Fibroblast of pulmonary artery (primary cell): Measurements from ENCODE around the gene EXOG.

Experiments used
- DNase-seq: peaks from one replicate; pipeline ENCODE4 v3.0.0-alpha.2; 2010; ENCODE audit warnings: low read depth
- H3K4me3 ChIP-seq: replicated peaks from 2 replicates; pipeline ENCODE4 v1.5.1; 2011; ENCODE audit warnings: low read depth, mild to moderate bottlenecking, control low read depth, low read length, moderate library complexity
- TF ChIP-seq, protein P1 (sequence below): IDR thresholded peaks from 2 replicates; pipeline ENCODE4 v1.5.1; 2011; ENCODE audit warnings: mild to moderate bottlenecking, control low read depth, low read length, inconsistent platforms; ENCODE audit errors: missing control alignments

Gene EXOG

DNA sequence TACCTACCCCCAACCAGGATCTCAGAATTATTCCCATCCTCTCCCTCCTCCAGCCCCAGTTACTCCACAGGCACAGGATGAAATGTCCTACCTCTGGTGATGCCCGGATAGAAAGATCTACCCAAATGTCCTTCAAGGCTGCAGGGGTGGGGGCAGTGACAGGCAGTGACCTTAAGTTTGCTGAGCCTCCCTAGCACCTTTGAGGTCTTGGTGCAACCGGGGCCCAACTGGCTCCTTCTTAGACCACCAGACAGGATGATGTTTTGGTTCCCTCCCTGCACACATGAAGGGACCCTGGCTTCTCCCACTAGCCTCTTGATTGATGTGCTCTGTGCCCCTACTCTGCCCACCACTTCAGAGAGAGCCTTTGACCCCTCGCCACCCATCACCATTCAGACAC lies 36.4 kb downstream of the EXOG start:
- TF ChIP-seq, protein P1, sequence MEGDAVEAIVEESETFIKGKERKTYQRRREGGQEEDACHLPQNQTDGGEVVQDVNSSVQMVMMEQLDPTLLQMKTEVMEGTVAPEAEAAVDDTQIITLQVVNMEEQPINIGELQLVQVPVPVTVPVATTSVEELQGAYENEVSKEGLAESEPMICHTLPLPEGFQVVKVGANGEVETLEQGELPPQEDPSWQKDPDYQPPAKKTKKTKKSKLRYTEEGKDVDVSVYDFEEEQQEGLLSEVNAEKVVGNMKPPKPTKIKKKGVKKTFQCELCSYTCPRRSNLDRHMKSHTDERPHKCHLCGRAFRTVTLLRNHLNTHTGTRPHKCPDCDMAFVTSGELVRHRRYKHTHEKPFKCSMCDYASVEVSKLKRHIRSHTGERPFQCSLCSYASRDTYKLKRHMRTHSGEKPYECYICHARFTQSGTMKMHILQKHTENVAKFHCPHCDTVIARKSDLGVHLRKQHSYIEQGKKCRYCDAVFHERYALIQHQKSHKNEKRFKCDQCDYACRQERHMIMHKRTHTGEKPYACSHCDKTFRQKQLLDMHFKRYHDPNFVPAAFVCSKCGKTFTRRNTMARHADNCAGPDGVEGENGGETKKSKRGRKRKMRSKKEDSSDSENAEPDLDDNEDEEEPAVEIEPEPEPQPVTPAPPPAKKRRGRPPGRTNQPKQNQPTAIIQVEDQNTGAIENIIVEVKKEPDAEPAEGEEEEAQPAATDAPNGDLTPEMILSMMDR: no peak
- no peak for DNase-seq

GRCh38 chr3:38533285-38533976 lies 37.3 kb downstream of the EXOG start:
- H3K4me3 ChIP-seq: no peak overlapping the region
- DNase-seq: no peak
- TF ChIP-seq, protein P1: no peak

More for the DNA sequence above, 36.4 kb downstream of the EXOG start:
- H3K4me3 ChIP-seq: no peak overlapping the region

- no peak for DNase-seq
- H3K4me3 ChIP-seq: no peak overlapping the region
- TF ChIP-seq, protein P1: no peak
These were observed 38.0 kb downstream of the EXOG start for GRCh38 chr3:38534180-38534579.

DNA sequence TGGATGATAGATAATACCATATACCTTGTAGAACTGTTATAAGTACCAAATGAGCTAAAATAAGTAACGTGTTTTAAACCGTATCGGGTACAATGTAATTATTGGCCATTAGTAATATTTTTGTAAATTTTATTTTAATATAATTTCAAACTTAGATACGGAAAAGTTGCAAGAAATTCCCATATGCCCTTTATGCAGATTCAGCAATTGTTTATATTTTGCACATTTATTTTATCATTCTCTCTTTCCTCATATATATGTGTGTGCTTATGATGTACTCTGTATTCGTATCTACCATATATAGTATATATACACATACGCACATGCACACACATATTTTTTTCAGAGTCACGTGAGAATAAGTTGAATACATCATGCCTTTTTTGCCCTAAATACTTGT lies 38.5 kb downstream of the EXOG start:
- TF ChIP-seq, protein P1: no peak

GRCh38 chr3:38536671-38537070 lies 40.5 kb downstream of the EXOG start:
- TF ChIP-seq, protein P1: no peak
- no peak for DNase-seq

More for the DNA sequence above, 38.5 kb downstream of the EXOG start:
- no peak for DNase-seq
- H3K4me3 ChIP-seq: no peak overlapping the region

DNA sequence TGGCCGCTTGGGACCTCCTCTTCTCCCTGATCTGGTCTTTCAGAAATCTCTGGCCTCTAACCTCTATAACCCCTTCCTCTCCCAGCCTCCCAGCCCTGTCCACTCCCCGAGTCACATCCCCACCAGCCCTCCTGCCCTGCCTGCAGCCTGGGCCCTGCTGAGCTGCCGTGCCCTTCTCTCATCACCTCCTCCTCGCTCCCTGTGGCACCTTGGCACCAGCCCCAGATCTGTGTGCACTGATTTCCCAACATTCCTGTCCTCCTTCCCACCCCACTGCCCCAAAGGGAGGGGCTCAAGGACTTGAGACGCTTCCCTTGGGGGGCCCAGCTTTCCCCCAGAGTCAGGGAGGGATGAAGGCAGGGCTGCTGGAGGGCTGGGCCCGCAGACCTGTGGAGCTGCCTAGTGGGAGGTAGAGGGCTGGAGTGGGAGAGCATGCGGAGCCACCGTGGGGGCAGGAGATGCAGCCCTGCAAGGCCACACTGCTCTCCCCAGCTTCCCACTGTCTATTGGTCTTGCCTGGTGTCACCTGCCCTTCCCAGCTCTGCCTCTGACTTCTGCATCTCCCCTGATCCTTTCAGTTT lies 42.7 kb downstream of the EXOG start:
- DNase-seq: no peak
- H3K4me3 ChIP-seq: no peak overlapping the region
- TF ChIP-seq, protein P1: no peak

More at GRCh38 chr3:38536671-38537070, 40.5 kb downstream of the EXOG start:
- H3K4me3 ChIP-seq: no peak overlapping the region
